Trophoblast cell (in vitro differentiated cells and primary cell): Measurements from ENCODE around the gene LRRIQ1.

Experiments
- DNase-seq, 2 donors: peaks; one replicate each; pipeline ENCODE4 v3.0.0-alpha.2; 2016
- H2AFZ ChIP-seq: 2 replicates; pipeline ENCODE4 v1.6.1; 2013; ENCODE audit warnings: low read length, moderate library complexity, mild to moderate bottlenecking; ENCODE audit not compliant: insufficient read depth, poor library complexity
- H2AK5ac ChIP-seq: 2 replicates; pipeline ENCODE4 v1.6.1; 2013; ENCODE audit warnings: mild to moderate bottlenecking, low read length
- H2BK120ac ChIP-seq: 2 replicates; pipeline ENCODE4 v1.6.1; 2013; ENCODE audit warnings: low read length, mild to moderate bottlenecking, moderate library complexity; ENCODE audit not compliant: insufficient read depth, poor library complexity
- H2BK12ac ChIP-seq: 2 replicates; pipeline ENCODE4 v1.6.1; 2013; ENCODE audit warnings: mild to moderate bottlenecking, low read length, moderate library complexity
- H2BK5ac ChIP-seq: 2 replicates; pipeline ENCODE4 v1.6.1; 2013; ENCODE audit warnings: low read length, low read depth, moderate library complexity, mild to moderate bottlenecking; ENCODE audit not compliant: poor library complexity
- H3K14ac ChIP-seq: 2 replicates; pipeline ENCODE4 v1.6.1; 2013; ENCODE audit warnings: mild to moderate bottlenecking, low read length
- H3K18ac ChIP-seq: 2 replicates; pipeline ENCODE4 v1.6.1; 2013; ENCODE audit warnings: mild to moderate bottlenecking, low read length
- H3K23ac ChIP-seq: 2 replicates; pipeline ENCODE4 v1.6.1; 2013; ENCODE audit warnings: low read length
- H3K27ac ChIP-seq: 2 replicates; pipeline ENCODE4 v1.5.1; 2013; ENCODE audit warnings: low read depth, mild to moderate bottlenecking, inconsistent platforms, low read length, moderate library complexity
- H3K27me3 ChIP-seq: 2 replicates; pipeline ENCODE4 v1.6.1; 2013; ENCODE audit warnings: inconsistent platforms, mild to moderate bottlenecking, low read length, moderate library complexity; ENCODE audit not compliant: insufficient read depth
- H3K36me3 ChIP-seq, 2 experiments: 1 replicate in 1 of 2; 2 replicates in 1 of 2; pipeline ENCODE4 v1.6.1; 2013; ENCODE audit warnings: low read length in 2 of 2, mild to moderate bottlenecking in 2 of 2, moderate library complexity in 1 of 2; ENCODE audit not compliant: insufficient read depth in 2 of 2, control insufficient read depth in 1 of 2
- H3K4ac ChIP-seq: 2 replicates; pipeline ENCODE4 v1.6.1; 2013; ENCODE audit warnings: low read depth, mild to moderate bottlenecking, low read length, moderate library complexity
- H3K4me1 ChIP-seq, 2 experiments: 1 replicate in 1 of 2; 2 replicates in 1 of 2; pipeline ENCODE4 v1.6.1; 2013; ENCODE audit warnings: low read length in 2 of 2, mild to moderate bottlenecking in 2 of 2, moderate library complexity in 1 of 2; ENCODE audit not compliant: insufficient read depth in 2 of 2, control insufficient read depth in 1 of 2
- H3K4me2 ChIP-seq: 2 replicates; pipeline ENCODE4 v1.6.1; 2013; ENCODE audit warnings: inconsistent platforms, mild to moderate bottlenecking, low read length, moderate library complexity
- H3K4me3 ChIP-seq: 2 replicates; pipeline ENCODE4 v1.5.1; 2013; ENCODE audit warnings: mild to moderate bottlenecking, low read depth, low read length, inconsistent platforms
- H3K79me1 ChIP-seq: one replicate; pipeline ENCODE4 v1.6.1; 2013; ENCODE audit warnings: low read length
- H3K79me2 ChIP-seq: 2 replicates; pipeline ENCODE4 v1.6.1; 2013; ENCODE audit warnings: low read length, mild to moderate bottlenecking; ENCODE audit not compliant: control insufficient read depth, insufficient read depth, poor library complexity
- H3K9ac ChIP-seq: 2 replicates; pipeline ENCODE4 v1.6.1; 2013; ENCODE audit warnings: mild to moderate bottlenecking, low read length
- H3K9me3 ChIP-seq: 2 replicates; pipeline ENCODE4 v1.6.1; 2013; ENCODE audit warnings: low read depth, mild to moderate bottlenecking, control low read depth, inconsistent platforms, low read length; ENCODE audit not compliant: insufficient read depth
- H4K12ac ChIP-seq: 2 replicates; pipeline ENCODE4 v1.6.1; 2013; ENCODE audit warnings: low read depth, mild to moderate bottlenecking, low read length, moderate library complexity
- H4K8ac ChIP-seq: 2 replicates; pipeline ENCODE4 v1.6.1; 2013; ENCODE audit warnings: low read depth, mild to moderate bottlenecking, low read length, moderate library complexity
- H4K91ac ChIP-seq: one replicate; pipeline ENCODE4 v1.6.1; 2013; ENCODE audit warnings: low read depth, mild to moderate bottlenecking, low read length, moderate library complexity
- WGBS: extraction: QIAGEN DNeasy Blood & Tissue Kit; methylation state at CpG from one replicate; pipeline ENCODE4 v1.1.7; 2013; ENCODE audit warnings: missing lambda C conversion rate; ENCODE audit not compliant: insufficient read length, insufficient coverage; ENCODE audit errors: extremely low coverage; 5-methylcytosine and 5-hydroxymethylcytosine counted together

Gene LRRIQ1

GRCh38 chr12:85147331-85147730 lies 111.2 kb downstream of the LRRIQ1 start:
- H3K36me3 ChIP-seq = no peaks in the 10 kb centered on the region
- no peak overlapping the region for H4K91ac ChIP-seq
- no CpG with 5 or more reads among the region's 1 CpG for WGBS
- H3K4me1 ChIP-seq = no peaks in the 10 kb centered on the region
- H3K4me2 ChIP-seq = no peak overlapping the region
- no peak overlapping the region for H4K8ac ChIP-seq
- no peak overlapping the region for H2BK12ac ChIP-seq
- no peak overlapping the region for H2BK5ac ChIP-seq
- no peaks in the 10 kb centered on the region for H3K79me1 ChIP-seq
- H4K12ac ChIP-seq = no peak overlapping the region
- H2AK5ac ChIP-seq = no peak overlapping the region
- no peak overlapping the region for H2BK120ac ChIP-seq
- H3K79me2 ChIP-seq = no peaks in the 10 kb centered on the region
- no peak overlapping the region for H3K4me3 ChIP-seq
- no peak overlapping the region for H2AFZ ChIP-seq
- no peak overlapping the region for H3K18ac ChIP-seq
- H3K14ac ChIP-seq = no peak overlapping the region
- H3K27me3 ChIP-seq = no peaks in the 10 kb centered on the region
- no peak overlapping the region for H3K23ac ChIP-seq
- no peak overlapping the region for H3K27ac ChIP-seq
- no peaks in the 10 kb centered on the region for H3K9me3 ChIP-seq
- no peak for DNase-seq
- no peak overlapping the region for H3K9ac ChIP-seq
- no peak overlapping the region for H3K4ac ChIP-seq

- H3K9me3 ChIP-seq = no peaks in the 10 kb centered on the region
- H3K23ac ChIP-seq = no peak overlapping the region
- H3K79me2 ChIP-seq = no peaks in the 10 kb centered on the region
- no peak overlapping the region for H3K4me2 ChIP-seq
- no peak overlapping the region for H3K4me3 ChIP-seq
- H2AFZ ChIP-seq = no peak overlapping the region
- no peak overlapping the region for H2BK5ac ChIP-seq
- H2BK12ac ChIP-seq = no peak overlapping the region
- no peak for DNase-seq
- no peak overlapping the region for H4K8ac ChIP-seq
- WGBS = no CpG with 5 or more reads among the region's 2 CpGs
- H3K9ac ChIP-seq = no peak overlapping the region
- H3K4me1 ChIP-seq = no peaks in the 10 kb centered on the region
- no peaks in the 10 kb centered on the region for H3K27me3 ChIP-seq
- H3K36me3 ChIP-seq = no peaks in the 10 kb centered on the region
- no peak overlapping the region for H3K14ac ChIP-seq
- no peaks in the 10 kb centered on the region for H3K79me1 ChIP-seq
- no peak overlapping the region for H3K27ac ChIP-seq
- H4K12ac ChIP-seq = no peak overlapping the region
- no peak overlapping the region for H2AK5ac ChIP-seq
- no peak overlapping the region for H3K4ac ChIP-seq
- no peak overlapping the region for H3K18ac ChIP-seq
- no peak overlapping the region for H4K91ac ChIP-seq
- no peak overlapping the region for H2BK120ac ChIP-seq
Observed at GRCh38 chr12:85152311-85152729, 116.2 kb downstream of the LRRIQ1 start.

- no CpG with 5 or more reads among the region's 2 CpGs for WGBS
Observed at GRCh38 chr12:85155791-85156190, 119.6 kb downstream of the LRRIQ1 start.

GRCh38 chr12:85156569-85156968 lies 120.4 kb downstream of the LRRIQ1 start:
- no CpG with 5 or more reads among the region's 3 CpGs for WGBS
- Histone ChIP-seq H4K12ac (no peak overlapping the region), H2BK120ac (no peak overlapping the region), H3K36me3 (no peaks in the 10 kb centered on the region), H2BK5ac (no peak overlapping the region), H3K27me3 (no peaks in the 10 kb centered on the region), H4K91ac (no peak overlapping the region), H3K27ac (no peak overlapping the region), H3K4me1 (no peaks in the 10 kb centered on the region), H2AFZ (no peak overlapping the region), H3K9me3 (no peaks in the 10 kb centered on the region), H3K4me3 (no peak overlapping the region), H3K18ac (no peak overlapping the region), H3K23ac (no peak overlapping the region), H3K4ac (no peak overlapping the region), H3K9ac (no peak overlapping the region), H2AK5ac (no peak overlapping the region), H3K79me1 (no peaks in the 10 kb centered on the region), H3K14ac (no peak overlapping the region), H4K8ac (no peak overlapping the region), H3K79me2 (no peaks in the 10 kb centered on the region), H3K4me2 (no peak overlapping the region), H2BK12ac (no peak overlapping the region)
- no peak for DNase-seq

More at GRCh38 chr12:85155791-85156190, 119.6 kb downstream of the LRRIQ1 start:
- Histone ChIP-seq H2AK5ac (no peak overlapping the region), H3K4me1 (no peaks in the 10 kb centered on the region), H3K4me2 (no peak overlapping the region), H4K8ac (no peak overlapping the region), H3K4me3 (no peak overlapping the region), H3K36me3 (no peaks in the 10 kb centered on the region), H3K27ac (no peak overlapping the region), H3K14ac (no peak overlapping the region), H3K27me3 (no peaks in the 10 kb centered on the region), H3K79me1 (no peaks in the 10 kb centered on the region), H4K12ac (no peak overlapping the region), H2AFZ (no peak overlapping the region), H3K9ac (no peak overlapping the region), H3K4ac (no peak overlapping the region), H2BK12ac (no peak overlapping the region), H3K23ac (no peak overlapping the region), H3K9me3 (no peaks in the 10 kb centered on the region), H2BK5ac (no peak overlapping the region), H3K79me2 (no peaks in the 10 kb centered on the region), H4K91ac (no peak overlapping the region), H2BK120ac (no peak overlapping the region), H3K18ac (no peak overlapping the region)
- DNase-seq = peak in 1 of 2 donors; percentile 11
